ENCODE measurements around the gene RAF1.

DNA sequence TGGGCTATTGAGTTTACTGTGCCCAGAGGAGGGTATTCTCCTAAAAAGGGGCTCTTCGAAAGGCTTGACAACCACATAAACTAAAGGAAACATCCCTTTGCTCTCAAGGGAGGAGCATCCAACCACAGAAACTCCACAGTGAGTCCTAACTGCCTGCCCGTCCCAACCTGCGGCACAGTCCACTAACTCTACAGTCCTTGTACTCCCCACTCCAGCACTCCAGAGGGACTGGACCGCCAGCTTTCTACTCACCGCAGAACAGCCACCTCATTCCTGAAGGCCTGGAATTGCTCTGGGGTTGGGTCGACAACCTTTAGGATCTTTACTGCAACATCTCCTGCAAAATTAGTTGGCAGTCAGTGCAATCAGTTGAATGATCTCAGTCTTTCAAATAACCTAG, 72.5 kb downstream of the RAF1 start:
- TF ChIP-seq IRF1 (CRISPR knock-in tag; IDR thresholded peaks at IDR 0.05) = no peak
- TF ChIP-seq, protein P1, sequence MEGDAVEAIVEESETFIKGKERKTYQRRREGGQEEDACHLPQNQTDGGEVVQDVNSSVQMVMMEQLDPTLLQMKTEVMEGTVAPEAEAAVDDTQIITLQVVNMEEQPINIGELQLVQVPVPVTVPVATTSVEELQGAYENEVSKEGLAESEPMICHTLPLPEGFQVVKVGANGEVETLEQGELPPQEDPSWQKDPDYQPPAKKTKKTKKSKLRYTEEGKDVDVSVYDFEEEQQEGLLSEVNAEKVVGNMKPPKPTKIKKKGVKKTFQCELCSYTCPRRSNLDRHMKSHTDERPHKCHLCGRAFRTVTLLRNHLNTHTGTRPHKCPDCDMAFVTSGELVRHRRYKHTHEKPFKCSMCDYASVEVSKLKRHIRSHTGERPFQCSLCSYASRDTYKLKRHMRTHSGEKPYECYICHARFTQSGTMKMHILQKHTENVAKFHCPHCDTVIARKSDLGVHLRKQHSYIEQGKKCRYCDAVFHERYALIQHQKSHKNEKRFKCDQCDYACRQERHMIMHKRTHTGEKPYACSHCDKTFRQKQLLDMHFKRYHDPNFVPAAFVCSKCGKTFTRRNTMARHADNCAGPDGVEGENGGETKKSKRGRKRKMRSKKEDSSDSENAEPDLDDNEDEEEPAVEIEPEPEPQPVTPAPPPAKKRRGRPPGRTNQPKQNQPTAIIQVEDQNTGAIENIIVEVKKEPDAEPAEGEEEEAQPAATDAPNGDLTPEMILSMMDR (IDR thresholded peaks at IDR 0.05) = no peak
- no peak for TF ChIP-seq CBFB (CRISPR knock-in tag; IDR thresholded peaks at IDR 0.05; ENCODE audit: low read depth)
- no peak for TF ChIP-seq SP1 (CRISPR knock-in tag; conservative IDR thresholded peaks at IDR 0.05)
- no peak for TF ChIP-seq ZNF232 (CRISPR knock-in tag; IDR thresholded peaks at IDR 0.05)
- no peak for TF ChIP-seq NR2C2 (CRISPR knock-in tag; IDR thresholded peaks at IDR 0.05)
- TF ChIP-seq CDX4 (CRISPR knock-in tag; IDR thresholded peaks at IDR 0.05; ENCODE audit: borderline replicate concordance) = no peak
- TF ChIP-seq, protein P2, sequence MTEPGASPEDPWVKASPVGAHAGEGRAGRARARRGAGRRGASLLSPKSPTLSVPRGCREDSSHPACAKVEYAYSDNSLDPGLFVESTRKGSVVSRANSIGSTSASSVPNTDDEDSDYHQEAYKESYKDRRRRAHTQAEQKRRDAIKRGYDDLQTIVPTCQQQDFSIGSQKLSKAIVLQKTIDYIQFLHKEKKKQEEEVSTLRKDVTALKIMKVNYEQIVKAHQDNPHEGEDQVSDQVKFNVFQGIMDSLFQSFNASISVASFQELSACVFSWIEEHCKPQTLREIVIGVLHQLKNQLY (CRISPR knock-in tag; IDR thresholded peaks at IDR 0.05) = no peak
- TF ChIP-seq, protein P3, sequence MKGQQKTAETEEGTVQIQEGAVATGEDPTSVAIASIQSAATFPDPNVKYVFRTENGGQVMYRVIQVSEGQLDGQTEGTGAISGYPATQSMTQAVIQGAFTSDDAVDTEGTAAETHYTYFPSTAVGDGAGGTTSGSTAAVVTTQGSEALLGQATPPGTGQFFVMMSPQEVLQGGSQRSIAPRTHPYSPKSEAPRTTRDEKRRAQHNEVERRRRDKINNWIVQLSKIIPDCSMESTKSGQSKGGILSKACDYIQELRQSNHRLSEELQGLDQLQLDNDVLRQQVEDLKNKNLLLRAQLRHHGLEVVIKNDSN (CRISPR knock-in tag; IDR thresholded peaks at IDR 0.05) = no peak
- no peak for TF ChIP-seq ETV6 (CRISPR knock-in tag; IDR thresholded peaks at IDR 0.05)
- TF ChIP-seq CREM (CRISPR knock-in tag; IDR thresholded peaks at IDR 0.05) = no peak
- TF ChIP-seq MAX (CRISPR knock-in tag; IDR thresholded peaks at IDR 0.05) = no peak
